T47D (cell line): ENCODE measurements around the gene CDH3.

Source experiments
- DNase-seq, 2 experiments: peaks; one replicate each; pipeline versions ENCODE4 v3.0.0 to v3.0.0-alpha.2; 2011 to 2012; ENCODE audit warnings: low read depth in 1 of 2, low spot score in 1 of 2
- JUND ChIP-seq: IDR thresholded peaks from 2 replicates; pipeline ENCODE4 v1.6.1; 2012; ENCODE audit warnings: low read depth
- in situ Hi-C: cut with HindIII; loops from 2 replicates; pipeline ENCODE4 v1.10.0; 2016; ENCODE audit warnings: low sequenced_read_pairs, low pct_unique_long_range_greater_than_20kb

CDH3 gene

GRCh38 chr16:68640972-68641371 is 4.1 kb upstream of the CDH3 start:
- in situ Hi-C loops = no loop called here
- peak in 1 of 2 experiments; percentile 23 for DNase-seq
- no peak for TF ChIP-seq JUND

GRCh38 chr16:68642047-68642435 is 3.1 kb upstream of the CDH3 start:
- no peak for TF ChIP-seq JUND
- in situ Hi-C loops = no loop called here

GRCh38 chr16:68642436-68643101 is 2.5 kb upstream of the CDH3 start:
- no peak for DNase-seq
- no peak for TF ChIP-seq JUND
- in situ Hi-C loops = no loop called here

More at GRCh38 chr16:68642047-68642435, 3.1 kb upstream of the CDH3 start:
- DNase-seq = no peak

- DNase-seq = no peak
- in situ Hi-C loops = no loop called here
- no peak for TF ChIP-seq JUND
Measured at GRCh38 chr16:68643227-68643626, 1.9 kb upstream of the CDH3 start.

GRCh38 chr16:68643847-68644246 is 1.3 kb upstream of the CDH3 start:
- DNase-seq = no peak
- no peak for TF ChIP-seq JUND
- in situ Hi-C loops = no loop called here

- TF ChIP-seq JUND = no peak
- DNase-seq = no peak
- in situ Hi-C loops = no loop called here
Measured at GRCh38 chr16:68644296-68644695, 814 bp upstream of the CDH3 start.

- TF ChIP-seq JUND = no peak
- in situ Hi-C loops = no loop called here
- DNase-seq = peak; percentile 51 to 55
Measured at GRCh38 chr16:68645494-68646388, 631 bp downstream of the CDH3 start.

GRCh38 chr16:68646953-68647659 is 2.0 kb downstream of the CDH3 start:
- no peak for DNase-seq
- in situ Hi-C loops = no loop called here
- no peak for TF ChIP-seq JUND

GRCh38 chr16:68651136-68651535 is 6.0 kb downstream of the CDH3 start:
- in situ Hi-C loops = no loop called here
- DNase-seq = no peak
- TF ChIP-seq JUND = no peak

- no peak for TF ChIP-seq JUND
- in situ Hi-C loops = no loop called here
- DNase-seq = no peak
Measured at GRCh38 chr16:68652659-68653058, 7.5 kb downstream of the CDH3 start.

GRCh38 chr16:68655806-68656205 is 10.7 kb downstream of the CDH3 start:
- TF ChIP-seq JUND = no peak
- DNase-seq = no peak
- in situ Hi-C loops = no loop called here

- no peak for TF ChIP-seq JUND
- in situ Hi-C loops = no loop called here
- DNase-seq = no peak
Measured at GRCh38 chr16:68656751-68657150, 11.6 kb downstream of the CDH3 start.
